Activated CD4-positive, CD25-positive, alpha-beta regulatory T cell treated with anti-CD3 and anti-CD28 coated beads, Interleukin-2, amount 50 U/mL, for 72 hours (primary cell): Measurements from ENCODE around the gene GINM1.

Experiments
- DNase-seq: peaks from one replicate; pipeline ENCODE4 v3.0.0; 2021

GINM1 gene

DNA sequence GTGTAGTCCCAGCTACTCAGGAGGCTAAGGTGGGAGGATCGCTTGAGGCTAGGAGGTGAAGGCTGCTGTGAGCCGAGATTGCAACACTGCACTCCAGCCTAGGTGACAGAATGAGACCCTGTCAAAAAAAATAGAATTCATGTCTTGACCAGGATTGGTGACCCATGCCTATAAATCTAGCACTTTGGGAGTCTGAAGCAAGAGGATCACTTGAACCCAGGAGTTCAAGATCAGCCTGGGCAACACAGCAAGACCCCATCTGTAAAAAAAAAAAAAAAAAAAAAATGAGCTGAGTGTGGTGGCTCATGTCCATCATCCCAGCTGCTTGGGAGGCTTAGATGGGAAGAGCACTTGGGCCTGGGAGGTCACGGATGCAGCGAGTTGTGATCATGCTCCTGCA, 34.3 kb downstream of the GINM1 start:
- DNase-seq: no peak

DNA sequence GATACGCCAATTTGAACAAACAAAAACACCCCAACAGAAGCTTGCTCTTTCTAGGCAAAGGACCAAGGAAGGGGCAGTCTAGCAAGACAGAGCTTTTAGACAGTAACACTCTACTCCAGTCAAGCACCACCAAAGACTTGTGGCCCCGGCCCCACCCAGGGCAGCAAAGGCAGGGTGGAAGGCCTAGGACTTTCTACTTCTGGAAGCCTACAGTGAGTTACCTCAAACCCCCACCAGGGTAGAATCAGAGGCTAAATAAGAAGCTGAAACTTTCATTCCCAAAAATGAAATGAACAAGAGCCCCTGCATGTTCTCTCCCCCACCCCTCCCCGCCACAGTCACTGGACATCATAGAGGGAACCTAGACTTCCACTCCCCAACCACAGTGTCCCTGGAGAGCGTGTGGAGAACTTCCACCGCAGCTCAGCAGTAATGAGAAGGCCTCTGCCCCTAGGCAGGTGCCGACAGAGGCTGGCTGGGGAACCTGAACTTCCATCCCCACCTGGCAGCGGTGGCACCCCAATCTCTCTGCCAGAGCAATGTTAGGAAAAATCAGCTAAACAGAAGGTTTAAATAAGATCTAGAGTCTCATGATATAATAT, 42.3 kb downstream of the GINM1 start:
- no peak for DNase-seq

DNA sequence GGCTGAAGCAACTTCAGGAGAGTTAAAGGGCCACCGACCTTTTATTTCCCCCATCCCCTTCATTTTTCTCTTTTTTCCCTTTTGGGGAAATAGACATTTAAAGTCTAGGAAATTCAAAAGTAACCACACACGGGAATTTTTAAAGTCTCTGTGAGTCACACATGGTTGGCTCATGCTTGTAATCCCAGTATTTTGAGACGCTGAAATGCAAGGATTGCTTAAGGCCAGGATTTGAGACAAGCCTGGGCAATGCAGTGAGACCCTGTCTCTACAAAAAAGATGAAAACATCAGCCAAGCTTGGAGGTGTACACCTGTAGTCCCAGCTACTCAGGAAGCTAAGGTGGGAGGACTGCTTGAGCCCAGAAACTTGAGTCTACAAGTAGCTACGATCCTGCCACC, 48.2 kb downstream of the GINM1 start:
- no peak for DNase-seq

DNA sequence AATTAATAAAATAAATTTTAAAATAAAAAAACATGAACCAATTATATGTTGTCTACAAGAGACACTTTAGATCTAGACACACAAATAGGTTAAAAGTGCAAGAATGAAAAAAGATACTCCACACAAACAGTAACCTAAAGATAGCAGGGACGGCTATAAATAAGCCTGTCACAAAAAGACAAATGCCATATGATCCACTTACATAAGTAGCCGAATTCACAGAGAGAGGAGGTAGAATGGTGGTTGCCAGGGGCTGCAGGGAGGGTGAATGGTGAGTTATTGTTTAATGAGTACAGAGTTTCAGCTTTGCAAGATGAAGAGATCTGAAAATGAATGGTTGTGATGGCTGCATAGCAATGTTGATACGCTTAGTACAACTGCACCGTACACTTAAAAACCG, 49.6 kb downstream of the GINM1 start:
- DNase-seq: no peak

DNA sequence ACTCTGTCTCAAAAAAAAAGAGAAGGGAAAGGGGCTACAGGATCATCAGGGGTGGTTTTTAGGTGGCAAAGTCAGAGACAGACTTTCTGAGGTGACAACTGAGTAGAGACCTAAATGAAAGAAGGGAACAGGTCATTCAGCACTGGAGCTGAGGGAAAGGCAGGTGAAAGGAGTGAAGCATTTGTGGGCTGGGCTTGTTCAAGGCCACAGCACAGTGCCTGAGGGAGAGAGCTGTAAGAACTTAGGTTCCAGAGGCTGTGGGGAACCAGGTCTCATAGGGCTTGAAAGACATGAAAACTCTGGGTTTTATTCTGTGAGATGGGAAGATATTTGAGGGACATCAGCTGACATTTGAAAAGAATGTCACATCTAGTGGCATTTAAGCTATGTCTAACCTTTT, 61.5 kb downstream of the GINM1 start:
- no peak for DNase-seq

DNA sequence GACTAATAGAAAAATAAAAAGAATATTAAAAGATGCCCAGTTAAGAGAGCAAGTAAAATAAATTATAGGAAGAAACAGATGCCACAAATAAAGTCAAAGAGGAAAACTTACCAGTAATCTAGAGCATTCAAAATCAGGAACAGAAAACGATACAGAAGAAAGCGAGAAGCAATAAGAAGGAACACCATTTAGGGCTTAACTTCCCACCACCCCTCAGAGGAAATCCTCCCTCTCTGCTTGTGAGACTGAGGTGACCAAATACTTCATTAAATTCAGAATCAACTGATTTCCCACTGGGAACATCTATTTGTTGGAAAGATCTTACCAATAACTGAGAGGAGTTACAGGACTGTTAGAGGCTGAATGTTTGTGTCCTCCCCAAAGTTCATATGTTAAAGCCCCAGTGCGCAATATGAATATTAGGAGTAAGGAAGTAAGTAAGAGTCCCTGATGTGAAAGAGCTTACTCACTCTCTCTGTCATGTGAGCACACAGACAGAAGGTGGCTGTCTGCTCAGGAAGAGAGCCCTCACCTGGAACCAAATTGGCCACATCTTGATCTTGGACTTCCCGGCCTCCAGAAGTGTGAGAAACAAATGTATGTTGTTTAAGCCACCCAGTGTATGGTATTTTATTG, 62.8 kb downstream of the GINM1 start:
- no peak for DNase-seq

DNA sequence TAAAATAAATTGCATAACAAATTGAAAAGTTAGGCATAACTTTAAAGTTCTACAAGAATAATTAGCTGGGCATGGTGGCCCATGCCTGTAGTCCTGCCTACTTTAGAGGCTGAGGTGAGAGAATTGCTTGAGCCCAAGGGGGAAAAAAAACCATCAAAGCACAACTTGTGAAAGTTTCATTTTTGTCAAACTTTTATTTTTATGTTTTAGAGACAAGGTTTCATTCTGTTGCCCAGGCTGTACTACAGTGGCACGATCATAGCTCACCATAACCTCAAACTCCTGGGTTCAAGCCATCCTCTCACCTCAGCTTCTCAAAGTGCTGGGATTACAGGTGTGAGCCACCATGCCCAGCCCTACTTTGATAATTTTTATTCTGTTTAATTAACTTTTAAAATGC, 68.1 kb downstream of the GINM1 start:
- no peak for DNase-seq

DNA sequence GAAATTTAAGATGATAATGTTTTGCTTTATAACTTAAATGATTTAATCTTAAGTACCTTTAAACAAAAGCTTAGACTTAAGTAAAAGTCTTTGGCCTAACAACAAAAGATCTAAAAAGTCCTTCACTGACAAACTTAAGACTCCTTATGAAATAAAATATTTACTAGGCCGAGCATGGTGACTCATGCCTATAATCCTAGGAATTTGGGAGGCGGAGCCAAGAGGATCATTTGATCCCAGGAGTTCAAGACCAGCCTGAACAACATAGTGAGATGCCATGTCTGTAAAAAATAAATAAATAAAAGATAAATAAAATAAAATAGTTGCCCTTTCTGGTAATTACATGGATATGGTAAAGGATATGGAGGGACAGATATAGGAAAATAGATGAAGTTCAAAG, 69.9 kb downstream of the GINM1 start:
- no peak for DNase-seq
